Activated naive CD8-positive, alpha-beta T cell (primary cell): ENCODE measurements around the gene PLEKHS1.

ENCODE experiments used
- H3K27ac Mint-ChIP-seq: one replicate; pipeline ENCODE4 v1.8.0; 2021; ENCODE audit warnings: mixed read lengths
- H3K27me3 Mint-ChIP-seq: one replicate; pipeline ENCODE4 v1.8.0; 2021; ENCODE audit warnings: mixed read lengths
- H3K36me3 Mint-ChIP-seq: one replicate; pipeline ENCODE4 v1.8.0; 2021; ENCODE audit warnings: mixed read lengths
- H3K4me1 Mint-ChIP-seq: one replicate; pipeline ENCODE4 v1.8.0; 2021; ENCODE audit warnings: low read depth, mixed read lengths
- H3K4me3 Mint-ChIP-seq: one replicate; pipeline ENCODE4 v1.8.0; 2021; ENCODE audit warnings: mild to moderate bottlenecking, mixed read lengths
- H3K9me3 Mint-ChIP-seq: one replicate; pipeline ENCODE4 v1.8.0; 2021; ENCODE audit warnings: low read depth, mixed read lengths

The PLEKHS1 gene

GRCh38 chr10:113732160-113732881 lies 19.2 kb upstream of the PLEKHS1 start:
- H3K9me3 Mint-ChIP-seq, result no peaks in the 10 kb centered on the region
- no peak overlapping the region for H3K4me3 Mint-ChIP-seq
- no peak overlapping the region for H3K27ac Mint-ChIP-seq
- peaks cover 23% of the 10 kb centered on the region for H3K36me3 Mint-ChIP-seq
- H3K4me1 Mint-ChIP-seq, result no peaks in the 10 kb centered on the region
- no peaks in the 10 kb centered on the region for H3K27me3 Mint-ChIP-seq

GRCh38 chr10:113732966-113733365 lies 18.5 kb upstream of the PLEKHS1 start:
- no peak overlapping the region for H3K4me3 Mint-ChIP-seq
- no peaks in the 10 kb centered on the region for H3K9me3 Mint-ChIP-seq
- peaks cover 21% of the 10 kb centered on the region for H3K36me3 Mint-ChIP-seq
- no peaks in the 10 kb centered on the region for H3K27me3 Mint-ChIP-seq
- no peaks in the 10 kb centered on the region for H3K4me1 Mint-ChIP-seq
- H3K27ac Mint-ChIP-seq, result no peak overlapping the region

- Mint-ChIP-seq H3K27me3 (no peaks in the 10 kb centered on the region), H3K4me3 (no peak overlapping the region), H3K9me3 (no peaks in the 10 kb centered on the region), H3K4me1 (no peaks in the 10 kb centered on the region), H3K36me3 (peaks cover 16% of the 10 kb centered on the region), H3K27ac (no peak overlapping the region)
Measured at GRCh38 chr10:113733635-113734034, 17.8 kb upstream of the PLEKHS1 start.

DNA sequence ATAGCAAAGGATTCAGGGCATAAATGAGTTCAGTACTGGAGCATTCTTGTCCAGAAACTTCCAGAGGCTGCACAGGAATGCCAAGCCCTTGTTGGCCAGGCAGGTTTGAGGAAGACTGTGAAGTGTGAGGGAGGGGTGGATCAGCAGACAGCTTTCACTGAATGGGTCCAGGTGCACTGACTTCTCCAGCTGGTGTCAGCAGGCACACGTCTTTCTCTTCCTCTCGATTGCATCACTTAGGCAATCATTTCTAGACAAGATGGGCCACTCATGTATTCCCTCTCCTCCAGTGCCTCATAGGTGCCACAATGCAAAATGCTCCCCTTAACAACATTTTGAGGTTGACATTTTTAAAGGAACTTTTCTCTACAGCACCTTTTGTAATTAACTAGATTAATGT lies 15.6 kb upstream of the PLEKHS1 start:
- Mint-ChIP-seq H3K4me1 (no peaks in the 10 kb centered on the region), H3K27ac (no peak overlapping the region), H3K36me3 (peaks cover 2% of the 10 kb centered on the region), H3K9me3 (no peaks in the 10 kb centered on the region), H3K4me3 (no peak overlapping the region), H3K27me3 (peaks cover 3% of the 10 kb centered on the region)

DNA sequence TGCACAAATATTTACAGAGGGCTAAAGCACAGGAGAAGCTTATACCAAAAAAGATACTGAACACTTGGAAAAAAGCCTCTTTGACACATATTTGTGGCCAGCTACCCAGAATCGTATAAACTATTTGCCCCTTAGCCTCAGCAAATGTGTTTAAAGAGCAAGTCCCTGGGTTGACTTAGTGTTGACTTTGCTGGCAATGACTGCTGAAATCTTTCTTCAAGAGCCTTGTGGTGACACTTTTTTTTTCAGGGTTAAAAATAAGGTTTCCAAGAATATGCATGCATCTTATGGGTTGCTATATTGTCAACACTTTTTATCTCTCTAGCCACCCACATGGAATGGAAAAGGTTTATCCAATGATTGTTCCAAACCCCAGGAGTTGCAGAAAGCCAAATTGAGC lies 14.9 kb upstream of the PLEKHS1 start:
- Mint-ChIP-seq H3K27me3 (peaks cover 3% of the 10 kb centered on the region), H3K4me3 (no peak overlapping the region), H3K27ac (no peak overlapping the region), H3K4me1 (no peaks in the 10 kb centered on the region), H3K36me3 (no peaks in the 10 kb centered on the region), H3K9me3 (no peaks in the 10 kb centered on the region)

DNA sequence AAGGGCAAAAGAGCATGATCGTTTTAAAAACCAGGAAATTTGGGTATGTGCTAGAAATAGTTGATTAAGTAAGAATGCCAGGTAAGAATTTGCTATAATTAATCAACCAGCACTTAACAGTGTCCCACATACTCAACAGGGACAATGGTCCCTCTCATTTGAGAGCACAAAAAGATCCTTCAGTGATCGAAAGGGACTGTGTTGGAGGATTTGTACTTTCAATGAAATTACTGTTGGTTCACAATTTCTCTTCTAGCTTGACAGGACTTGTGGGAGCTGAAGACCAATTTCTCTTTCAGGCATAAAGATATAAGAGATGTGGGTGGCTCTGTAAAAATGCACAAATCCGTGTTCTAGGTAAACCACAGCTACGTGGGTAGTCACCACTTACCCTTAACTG lies 12.5 kb upstream of the PLEKHS1 start:
- H3K4me3 Mint-ChIP-seq, result no peak overlapping the region
- H3K27ac Mint-ChIP-seq, result no peak overlapping the region
- H3K4me1 Mint-ChIP-seq, result no peaks in the 10 kb centered on the region
- peaks cover 6% of the 10 kb centered on the region for H3K27me3 Mint-ChIP-seq
- H3K36me3 Mint-ChIP-seq, result no peaks in the 10 kb centered on the region
- H3K9me3 Mint-ChIP-seq, result no peaks in the 10 kb centered on the region

- Mint-ChIP-seq H3K9me3 (no peaks in the 10 kb centered on the region), H3K4me1 (no peaks in the 10 kb centered on the region), H3K36me3 (no peaks in the 10 kb centered on the region), H3K27ac (no peak overlapping the region), H3K27me3 (peaks cover 6% of the 10 kb centered on the region), H3K4me3 (no peak overlapping the region)
Measured at GRCh38 chr10:113739577-113739976, 11.9 kb upstream of the PLEKHS1 start.

DNA sequence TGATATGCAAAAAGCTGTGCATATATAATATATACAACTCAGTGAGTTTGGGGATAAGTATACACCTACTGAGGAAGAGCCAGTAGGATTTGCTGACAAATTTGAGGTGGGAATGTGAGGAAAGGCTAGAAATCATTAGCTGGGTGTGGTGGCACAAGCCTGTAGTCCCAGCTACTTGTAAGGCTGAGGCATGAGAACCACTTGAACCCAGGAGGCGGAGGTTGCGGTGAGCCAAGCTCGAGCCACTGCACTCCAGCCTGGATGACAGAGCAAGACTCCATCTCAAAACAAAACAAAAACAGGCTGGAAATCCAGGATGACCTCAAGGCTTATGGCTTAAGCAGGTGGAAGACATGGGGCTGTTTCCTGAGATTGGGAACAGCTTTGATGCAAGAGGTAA lies 10.6 kb upstream of the PLEKHS1 start:
- no peak overlapping the region for H3K4me3 Mint-ChIP-seq
- no peaks in the 10 kb centered on the region for H3K4me1 Mint-ChIP-seq
- no peaks in the 10 kb centered on the region for H3K9me3 Mint-ChIP-seq
- peaks cover 6% of the 10 kb centered on the region for H3K27me3 Mint-ChIP-seq
- H3K36me3 Mint-ChIP-seq, result no peaks in the 10 kb centered on the region
- no peak overlapping the region for H3K27ac Mint-ChIP-seq

GRCh38 chr10:113742466-113742865 lies 9.0 kb upstream of the PLEKHS1 start:
- no peak overlapping the region for H3K4me3 Mint-ChIP-seq
- H3K9me3 Mint-ChIP-seq, result no peaks in the 10 kb centered on the region
- H3K27me3 Mint-ChIP-seq, result peaks cover 8% of the 10 kb centered on the region
- no peaks in the 10 kb centered on the region for H3K36me3 Mint-ChIP-seq
- H3K27ac Mint-ChIP-seq, result no peak overlapping the region
- no peaks in the 10 kb centered on the region for H3K4me1 Mint-ChIP-seq

DNA sequence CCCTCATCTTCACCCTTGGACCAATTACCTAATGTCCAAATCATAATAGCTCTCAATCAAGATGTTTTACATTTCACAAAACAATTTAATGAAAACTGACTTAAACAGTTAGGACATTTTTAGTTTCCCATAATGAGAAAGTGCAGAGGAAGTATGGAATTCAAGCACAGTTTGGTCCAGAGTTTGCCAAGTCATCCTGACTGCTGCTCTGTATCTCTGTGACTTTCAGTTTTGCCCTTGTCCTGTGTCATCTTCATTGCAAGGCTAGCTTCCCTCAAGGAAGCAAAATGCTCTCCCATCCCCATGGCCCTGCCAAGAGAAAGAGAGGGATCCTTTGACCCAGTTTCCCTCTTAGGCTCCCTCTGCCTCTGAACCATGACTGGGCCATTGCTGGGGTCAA lies 7.9 kb upstream of the PLEKHS1 start:
- no peaks in the 10 kb centered on the region for H3K4me1 Mint-ChIP-seq
- H3K9me3 Mint-ChIP-seq, result no peaks in the 10 kb centered on the region
- H3K27me3 Mint-ChIP-seq, result peaks cover 9% of the 10 kb centered on the region
- no peak overlapping the region for H3K4me3 Mint-ChIP-seq
- H3K36me3 Mint-ChIP-seq, result no peaks in the 10 kb centered on the region
- H3K27ac Mint-ChIP-seq, result no peak overlapping the region

- Mint-ChIP-seq H3K4me3 (no peak overlapping the region), H3K27me3 (peaks cover 8% of the 10 kb centered on the region), H3K36me3 (no peaks in the 10 kb centered on the region), H3K9me3 (no peaks in the 10 kb centered on the region), H3K27ac (no peak overlapping the region), H3K4me1 (no peaks in the 10 kb centered on the region)
Measured at GRCh38 chr10:113745374-113745773, 6.1 kb upstream of the PLEKHS1 start.

GRCh38 chr10:113746217-113746957 lies 5.1 kb upstream of the PLEKHS1 start:
- Mint-ChIP-seq H3K36me3 (no peaks in the 10 kb centered on the region), H3K27me3 (peaks cover 8% of the 10 kb centered on the region), H3K4me1 (no peaks in the 10 kb centered on the region), H3K4me3 (no peak overlapping the region), H3K27ac (no peak overlapping the region), H3K9me3 (no peaks in the 10 kb centered on the region)

DNA sequence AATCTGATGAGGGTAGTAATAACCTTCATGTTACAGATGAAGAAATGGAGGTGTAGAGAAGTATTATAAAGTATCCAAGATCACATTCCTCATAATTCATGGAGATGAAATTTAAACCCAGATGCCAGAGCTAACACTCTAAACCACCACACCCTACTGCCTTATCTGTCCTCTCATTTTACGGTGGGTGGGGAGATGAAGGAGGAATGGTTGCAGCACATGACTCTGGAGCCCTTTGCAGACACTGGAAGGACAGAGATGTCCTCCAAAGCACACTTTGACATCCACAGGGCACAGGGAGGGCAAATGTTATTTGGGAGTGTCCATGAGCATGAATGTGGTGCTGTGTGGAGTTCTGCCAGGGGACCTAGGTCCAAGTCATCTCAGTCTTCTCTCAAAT lies 1.1 kb downstream of the PLEKHS1 start:
- Mint-ChIP-seq H3K9me3 (no peaks in the 10 kb centered on the region), H3K36me3 (no peaks in the 10 kb centered on the region), H3K27ac (no peak overlapping the region)

GRCh38 chr10:113753020-113753692 lies 1.7 kb downstream of the PLEKHS1 start:
- H3K27me3 Mint-ChIP-seq, result peaks cover 8% of the 10 kb centered on the region
- H3K36me3 Mint-ChIP-seq, result no peaks in the 10 kb centered on the region
- H3K9me3 Mint-ChIP-seq, result no peaks in the 10 kb centered on the region
- H3K27ac Mint-ChIP-seq, result no peak overlapping the region
- H3K4me1 Mint-ChIP-seq, result no peaks in the 10 kb centered on the region
- no peak overlapping the region for H3K4me3 Mint-ChIP-seq

More for the DNA sequence above, 1.1 kb downstream of the PLEKHS1 start:
- H3K4me3 Mint-ChIP-seq, result no peak overlapping the region
- no peaks in the 10 kb centered on the region for H3K4me1 Mint-ChIP-seq
- peaks cover 8% of the 10 kb centered on the region for H3K27me3 Mint-ChIP-seq

- H3K27me3 Mint-ChIP-seq, result peaks cover 6% of the 10 kb centered on the region
- H3K9me3 Mint-ChIP-seq, result no peaks in the 10 kb centered on the region
- H3K27ac Mint-ChIP-seq, result no peak overlapping the region
- H3K4me1 Mint-ChIP-seq, result no peaks in the 10 kb centered on the region
- H3K36me3 Mint-ChIP-seq, result no peaks in the 10 kb centered on the region
- H3K4me3 Mint-ChIP-seq, result no peak overlapping the region
Measured at GRCh38 chr10:113754125-113754524, 2.6 kb downstream of the PLEKHS1 start.
